ENCODE data around the gene EIF6.
"Not testable (repeated sequence)": the region's sequence is repeated elsewhere in the genome, so short reads cannot be mapped to it uniquely, and the experiment has no call there.

EIF6 gene

GRCh38 chr20:35270021-35270902 is 14.3 kb downstream of the EIF6 start:
- H3K27ac ChIP-seq (ENCODE audit: low read length) = no peak overlapping the region
- no peaks in the 10 kb centered on the region; the same call in 1 of the 2 replicates for H3K36me3 ChIP-seq (ENCODE audit: insufficient read depth, low read depth, low read length)
- no peak overlapping the region for H3K9ac ChIP-seq (ENCODE audit: low read depth, low read length)
- H3K27me3 ChIP-seq (ENCODE audit: insufficient read depth, low read length) = no peaks in the 10 kb centered on the region
- H3K4me1 ChIP-seq (ENCODE audit: insufficient read depth, low read length) = peaks cover 6% of the 10 kb centered on the region; the same call in 1 of the 2 replicates
- no peak overlapping the region for H3K4me3 ChIP-seq (ENCODE audit: low read length)
- H3K9me3 ChIP-seq (ENCODE audit: insufficient read depth, low read depth, low read length) = no peaks in the 10 kb centered on the region

GRCh38 chr20:35269055-35269781 is 15.4 kb downstream of the EIF6 start:
- no peaks in the 10 kb centered on the region; the same call in 1 of the 2 replicates for H3K36me3 ChIP-seq (ENCODE audit: insufficient read depth, low read depth, low read length)
- no peaks in the 10 kb centered on the region for H3K9me3 ChIP-seq (ENCODE audit: insufficient read depth, low read depth, low read length)
- H3K27ac ChIP-seq (ENCODE audit: low read length) = no peak overlapping the region
- peak overlapping the region; percentile 52; the same call in 1 of the 2 replicates for H3K9ac ChIP-seq (ENCODE audit: low read depth, low read length)
- peaks cover 7% of the 10 kb centered on the region; the same call in 1 of the 2 replicates for H3K4me1 ChIP-seq (ENCODE audit: insufficient read depth, low read length)
- H3K27me3 ChIP-seq (ENCODE audit: insufficient read depth, low read length) = no peaks in the 10 kb centered on the region
- H3K4me3 ChIP-seq (ENCODE audit: low read length) = no peak overlapping the region

- Histone ChIP-seq H3K9ac (ENCODE audit: low read depth, low read length) (no peak overlapping the region), H3K27ac (ENCODE audit: low read length) (no peak overlapping the region), H3K36me3 (ENCODE audit: insufficient read depth, low read depth, low read length) (no peaks in the 10 kb centered on the region; the same call in 1 of the 2 replicates), H3K9me3 (ENCODE audit: insufficient read depth, low read depth, low read length) (no peaks in the 10 kb centered on the region), H3K4me3 (ENCODE audit: low read length) (no peak overlapping the region), H3K4me1 (ENCODE audit: insufficient read depth, low read length) (peaks cover 16% of the 10 kb centered on the region), H3K27me3 (ENCODE audit: insufficient read depth, low read length) (no peaks in the 10 kb centered on the region)
These were observed 17.5 kb downstream of the EIF6 start for GRCh38 chr20:35267092-35267491.

GRCh38 chr20:35264755-35265154 is 19.8 kb downstream of the EIF6 start:
- no peaks in the 10 kb centered on the region for H3K27me3 ChIP-seq (ENCODE audit: insufficient read depth, low read length)
- H3K9me3 ChIP-seq (ENCODE audit: insufficient read depth, low read depth, low read length) = no peaks in the 10 kb centered on the region
- H3K4me3 ChIP-seq (ENCODE audit: low read length) = no peak overlapping the region
- no peak overlapping the region for H3K27ac ChIP-seq (ENCODE audit: low read length)
- H3K4me1 ChIP-seq (ENCODE audit: insufficient read depth, low read length) = peaks cover 24% of the 10 kb centered on the region
- no peak overlapping the region for H3K9ac ChIP-seq (ENCODE audit: low read depth, low read length)
- H3K36me3 ChIP-seq (ENCODE audit: insufficient read depth, low read depth, low read length) = no peaks in the 10 kb centered on the region; the same call in 1 of the 2 replicates

GRCh38 chr20:35263532-35264341 is 20.8 kb downstream of the EIF6 start:
- H3K27me3 ChIP-seq (ENCODE audit: insufficient read depth, low read length) = no peaks in the 10 kb centered on the region
- H3K9me3 ChIP-seq (ENCODE audit: insufficient read depth, low read depth, low read length) = no peaks in the 10 kb centered on the region
- H3K4me3 ChIP-seq (ENCODE audit: low read length) = peak overlapping the region; percentile 53; the same call in 1 of the 2 replicates
- H3K36me3 ChIP-seq (ENCODE audit: insufficient read depth, low read depth, low read length) = no peaks in the 10 kb centered on the region
- H3K4me1 ChIP-seq (ENCODE audit: insufficient read depth, low read length) = peaks cover 26% of the 10 kb centered on the region
- peak overlapping the region; percentile 96 for H3K9ac ChIP-seq (ENCODE audit: low read depth, low read length)
- peak overlapping the region; percentile 100 for H3K27ac ChIP-seq (ENCODE audit: low read length)

- not testable (repeated sequence) for H3K36me3 ChIP-seq (ENCODE audit: insufficient read depth, low read depth, low read length); H3K27me3 ChIP-seq (ENCODE audit: insufficient read depth, low read length); H3K9me3 ChIP-seq (ENCODE audit: insufficient read depth, low read depth, low read length)
- H3K4me1 ChIP-seq (ENCODE audit: insufficient read depth, low read length) = peaks cover 30% of the 10 kb centered on the region
- H3K4me3 ChIP-seq (ENCODE audit: low read length) = peak overlapping the region; percentile 53; the same call in 1 of the 2 replicates
- H3K9ac ChIP-seq (ENCODE audit: low read depth, low read length) = peak overlapping the region; percentile 96
- H3K27ac ChIP-seq (ENCODE audit: low read length) = peak overlapping the region; percentile 100
These were observed 21.6 kb downstream of the EIF6 start for GRCh38 chr20:35262731-35263531.

GRCh38 chr20:35262321-35262720 is 22.3 kb downstream of the EIF6 start:
- H3K27ac ChIP-seq (ENCODE audit: low read length) = not testable (repeated sequence)

GRCh38 chr20:35260426-35260825 is 24.1 kb downstream of the EIF6 start:
- Histone ChIP-seq H3K9me3 (ENCODE audit: insufficient read depth, low read depth, low read length) (no peaks in the 10 kb centered on the region), H3K27me3 (ENCODE audit: insufficient read depth, low read length) (no peaks in the 10 kb centered on the region), H3K4me1 (ENCODE audit: insufficient read depth, low read length) (peaks cover 27% of the 10 kb centered on the region), H3K4me3 (ENCODE audit: low read length) (no peak overlapping the region), H3K27ac (ENCODE audit: low read length) (peak overlapping the region; percentile 55), H3K9ac (ENCODE audit: low read depth, low read length) (peak overlapping the region; percentile 49; the same call in 1 of the 2 replicates), H3K36me3 (ENCODE audit: insufficient read depth, low read depth, low read length) (peaks cover 5% of the 10 kb centered on the region)

More at GRCh38 chr20:35262321-35262720, 22.3 kb downstream of the EIF6 start:
- H3K36me3 ChIP-seq (ENCODE audit: insufficient read depth, low read depth, low read length); H3K27me3 ChIP-seq (ENCODE audit: insufficient read depth, low read length); H3K4me3 ChIP-seq (ENCODE audit: low read length); H3K9me3 ChIP-seq (ENCODE audit: insufficient read depth, low read depth, low read length): not testable (repeated sequence)
- peaks cover 30% of the 10 kb centered on the region for H3K4me1 ChIP-seq (ENCODE audit: insufficient read depth, low read length)
- H3K9ac ChIP-seq (ENCODE audit: low read depth, low read length) = peak overlapping the region; percentile 49; the same call in 1 of the 2 replicates

- Histone ChIP-seq H3K27me3 (ENCODE audit: insufficient read depth, low read length) (no peaks in the 10 kb centered on the region), H3K9me3 (ENCODE audit: insufficient read depth, low read depth, low read length) (no peaks in the 10 kb centered on the region), H3K36me3 (ENCODE audit: insufficient read depth, low read depth, low read length) (peaks cover 10% of the 10 kb centered on the region), H3K27ac (ENCODE audit: low read length) (no peak overlapping the region), H3K4me1 (ENCODE audit: insufficient read depth, low read length) (peaks cover 17% of the 10 kb centered on the region; the same call in 1 of the 2 replicates), H3K4me3 (ENCODE audit: low read length) (no peak overlapping the region), H3K9ac (ENCODE audit: low read depth, low read length) (no peak overlapping the region)
These were observed 27.2 kb downstream of the EIF6 start for GRCh38 chr20:35257175-35257909.

GRCh38 chr20:35254448-35254999 is 30.0 kb downstream of the EIF6 start:
- no peak overlapping the region for H3K4me3 ChIP-seq (ENCODE audit: low read length)
- no peak overlapping the region for H3K27ac ChIP-seq (ENCODE audit: low read length)
- H3K4me1 ChIP-seq (ENCODE audit: insufficient read depth, low read length) = peaks cover 7% of the 10 kb centered on the region; the same call in 1 of the 2 replicates
- H3K27me3 ChIP-seq (ENCODE audit: insufficient read depth, low read length) = no peaks in the 10 kb centered on the region
- no peaks in the 10 kb centered on the region for H3K9me3 ChIP-seq (ENCODE audit: insufficient read depth, low read depth, low read length)
- peaks cover 10% of the 10 kb centered on the region for H3K36me3 ChIP-seq (ENCODE audit: insufficient read depth, low read depth, low read length)
- H3K9ac ChIP-seq (ENCODE audit: low read depth, low read length) = no peak overlapping the region
